WI38 (cell line): ENCODE data around the gene OR2AT4.
"Not testable (repeated sequence)": the region's sequence is repeated elsewhere in the genome, so short reads cannot be mapped to it uniquely, and the experiment has no call there.

Experiments
- H3K4me3 ChIP-seq: 2 replicates; pipeline ENCODE4 v1.5.1; 2011; ENCODE audit warnings: low read depth, mild to moderate bottlenecking, control low read depth, low read length
- TF ChIP-seq, protein P1 (sequence below): IDR thresholded peaks from 2 replicates; pipeline ENCODE4 v1.5.1; 2012; ENCODE audit warnings: low read depth, mild to moderate bottlenecking, control low read depth, low read length

The OR2AT4 gene

DNA sequence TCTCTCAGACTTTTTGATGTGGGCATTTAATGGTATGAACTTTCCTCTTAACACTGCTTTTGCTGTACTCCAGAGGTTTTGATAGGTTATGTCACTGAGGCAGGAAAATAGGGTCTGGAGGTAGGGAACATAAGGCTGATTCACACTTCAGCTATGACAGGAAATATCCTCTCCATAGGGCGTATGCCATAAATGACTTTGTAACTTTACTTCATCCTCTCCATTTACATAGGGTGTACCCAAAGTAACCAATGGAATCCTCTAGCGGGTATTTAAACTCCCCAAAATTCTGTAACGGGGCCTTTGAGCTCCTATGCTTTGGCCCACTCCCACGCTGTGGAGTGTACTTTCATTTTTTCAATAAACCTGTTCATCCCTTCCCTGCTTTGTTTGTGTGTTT is 49.5 kb downstream of the OR2AT4 start:
- TF ChIP-seq, protein P1, sequence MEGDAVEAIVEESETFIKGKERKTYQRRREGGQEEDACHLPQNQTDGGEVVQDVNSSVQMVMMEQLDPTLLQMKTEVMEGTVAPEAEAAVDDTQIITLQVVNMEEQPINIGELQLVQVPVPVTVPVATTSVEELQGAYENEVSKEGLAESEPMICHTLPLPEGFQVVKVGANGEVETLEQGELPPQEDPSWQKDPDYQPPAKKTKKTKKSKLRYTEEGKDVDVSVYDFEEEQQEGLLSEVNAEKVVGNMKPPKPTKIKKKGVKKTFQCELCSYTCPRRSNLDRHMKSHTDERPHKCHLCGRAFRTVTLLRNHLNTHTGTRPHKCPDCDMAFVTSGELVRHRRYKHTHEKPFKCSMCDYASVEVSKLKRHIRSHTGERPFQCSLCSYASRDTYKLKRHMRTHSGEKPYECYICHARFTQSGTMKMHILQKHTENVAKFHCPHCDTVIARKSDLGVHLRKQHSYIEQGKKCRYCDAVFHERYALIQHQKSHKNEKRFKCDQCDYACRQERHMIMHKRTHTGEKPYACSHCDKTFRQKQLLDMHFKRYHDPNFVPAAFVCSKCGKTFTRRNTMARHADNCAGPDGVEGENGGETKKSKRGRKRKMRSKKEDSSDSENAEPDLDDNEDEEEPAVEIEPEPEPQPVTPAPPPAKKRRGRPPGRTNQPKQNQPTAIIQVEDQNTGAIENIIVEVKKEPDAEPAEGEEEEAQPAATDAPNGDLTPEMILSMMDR: no peak

GRCh38 chr11:75046668-75047067 is 50.0 kb downstream of the OR2AT4 start:
- not testable (repeated sequence) for H3K4me3 ChIP-seq

More for the DNA sequence above, 49.5 kb downstream of the OR2AT4 start:
- no peak overlapping the region for H3K4me3 ChIP-seq

- H3K4me3 ChIP-seq: not testable (repeated sequence)
These were observed 52.1 kb downstream of the OR2AT4 start for GRCh38 chr11:75044381-75045170.

DNA sequence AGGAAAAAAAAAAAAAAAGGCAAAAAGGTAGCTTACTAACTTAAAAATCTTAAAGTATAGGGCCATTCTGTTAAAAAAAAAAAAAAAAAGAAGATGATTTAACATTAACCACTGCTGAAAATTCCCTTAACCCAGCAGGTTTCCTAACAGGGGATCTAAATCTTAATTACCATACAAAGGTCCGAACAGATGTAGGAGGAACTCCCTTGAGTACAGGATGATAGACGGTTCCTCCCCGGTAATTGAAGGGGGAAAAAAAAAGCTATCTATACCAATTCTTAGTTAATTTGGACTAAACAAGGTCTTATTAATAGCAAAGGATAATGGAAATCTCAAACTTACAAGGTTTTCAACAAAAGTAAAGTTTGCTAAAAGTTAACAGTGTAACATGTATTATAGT is 54.9 kb downstream of the OR2AT4 start:
- H3K4me3 ChIP-seq: not testable (repeated sequence)

- TF ChIP-seq, protein P1: no peak
- no peak overlapping the region for H3K4me3 ChIP-seq
These were observed 55.4 kb downstream of the OR2AT4 start for GRCh38 chr11:75041263-75041662.

DNA sequence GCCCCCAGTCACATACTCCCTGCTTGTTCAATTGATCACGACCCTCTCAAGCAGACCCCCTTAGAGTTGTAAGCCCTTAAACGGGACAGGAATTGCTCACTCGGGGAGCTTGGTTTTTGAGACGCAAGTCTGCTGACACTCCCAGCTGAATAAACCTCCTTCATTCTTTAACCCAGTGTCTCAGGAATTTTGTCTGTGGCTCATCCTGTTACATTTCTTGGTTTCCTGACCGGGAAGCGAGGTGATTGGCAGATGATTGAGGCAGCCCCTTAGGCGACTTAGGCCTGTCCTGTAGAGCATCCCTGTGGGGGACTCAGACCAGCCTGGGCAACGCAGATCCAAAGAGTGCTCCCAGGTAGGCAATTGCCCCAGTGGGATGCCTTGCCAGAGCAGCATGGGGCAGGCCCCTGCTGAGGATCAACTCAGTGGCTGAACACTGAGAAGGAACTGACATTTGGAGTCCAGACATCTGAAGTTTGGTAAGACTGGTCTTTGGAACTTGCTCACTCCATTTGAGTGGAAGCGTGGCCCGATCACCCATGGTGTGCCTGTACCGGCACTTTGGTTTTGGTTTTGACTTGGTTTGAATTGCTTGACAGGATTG is 56.4 kb downstream of the OR2AT4 start:
- TF ChIP-seq, protein P1: no peak

DNA sequence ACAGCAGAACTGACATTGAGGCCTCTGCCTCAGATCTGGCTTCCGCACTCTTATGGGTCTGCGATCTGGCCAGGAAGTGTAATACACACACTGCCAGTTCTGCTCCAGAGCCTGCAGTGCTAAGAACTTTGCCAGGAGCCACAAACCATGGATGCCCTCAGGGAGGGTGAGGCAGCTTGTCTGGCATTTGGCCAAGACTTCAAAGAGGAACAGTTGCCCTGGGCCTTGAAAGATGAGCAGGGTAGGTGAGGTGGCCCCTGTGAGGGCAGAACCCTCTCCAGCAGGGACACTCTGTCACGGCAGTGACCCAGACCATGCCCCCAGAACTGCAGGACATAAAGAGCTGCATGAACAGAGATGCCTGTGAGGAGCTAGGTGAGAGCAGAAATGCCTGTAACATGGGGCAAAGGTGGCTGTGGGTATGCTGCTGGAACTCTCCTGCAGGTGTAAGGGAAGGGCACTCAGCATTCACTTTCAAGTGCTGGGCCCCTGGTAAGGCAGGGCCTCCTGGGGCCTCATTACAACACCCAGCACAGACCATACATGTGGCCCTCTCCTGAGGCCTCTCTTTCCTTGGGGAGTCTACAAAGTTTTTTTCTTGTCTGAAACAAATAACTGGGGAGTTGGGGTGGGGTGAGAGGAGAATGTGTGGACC is 60.6 kb downstream of the OR2AT4 start:
- no peak overlapping the region for H3K4me3 ChIP-seq
- TF ChIP-seq, protein P1: no peak

More for the DNA sequence above, 56.4 kb downstream of the OR2AT4 start:
- H3K4me3 ChIP-seq: no peak overlapping the region

GRCh38 chr11:75035256-75035655 is 61.4 kb downstream of the OR2AT4 start:
- TF ChIP-seq, protein P1: no peak
- H3K4me3 ChIP-seq: no peak overlapping the region
